ENCODE data around the gene SREBF2. TPM values are rescaled to one million over a fixed set of nuclear protein-coding genes. Genes with fewer than 3 reads are reported as not detected.

The SREBF2 gene
- total RNA-seq, 1 donor from 2014 or later = 119 TPM

- Mint-ChIP-seq H3K27ac (ENCODE audit: unreplicated experiment) (no peak overlapping the region), H3K36me3 (ENCODE audit: unreplicated experiment) (peaks cover 10% of the 10 kb centered on the region), H3K4me1 (ENCODE audit: unreplicated experiment) (peaks cover 14% of the 10 kb centered on the region), H3K27me3 (ENCODE audit: unreplicated experiment) (no peaks in the 10 kb centered on the region), H3K9me3 (ENCODE audit: unreplicated experiment) (no peaks in the 10 kb centered on the region), H3K4me3 (ENCODE audit: unreplicated experiment) (no peak overlapping the region)
- TF ChIP-seq CTCF (IDR thresholded peaks at IDR 0.05) = no peak
- no peak for DNase-seq (ENCODE audit: extremely low spot score, unreplicated experiment)
Measured at GRCh38 chr22:41805639-41806038, 27.3 kb upstream of the SREBF2 start.

- no peak for TF ChIP-seq CTCF (IDR thresholded peaks at IDR 0.05)
- no peaks in the 10 kb centered on the region for H3K4me1 Mint-ChIP-seq (ENCODE audit: unreplicated experiment)
- no peak overlapping the region for H3K27ac Mint-ChIP-seq (ENCODE audit: unreplicated experiment)
- no peak for DNase-seq (ENCODE audit: extremely low spot score, unreplicated experiment)
- H3K9me3 Mint-ChIP-seq (ENCODE audit: unreplicated experiment) = no peaks in the 10 kb centered on the region
- H3K4me3 Mint-ChIP-seq (ENCODE audit: unreplicated experiment) = no peak overlapping the region
- H3K36me3 Mint-ChIP-seq (ENCODE audit: unreplicated experiment) = peaks cover 12% of the 10 kb centered on the region
- H3K27me3 Mint-ChIP-seq (ENCODE audit: unreplicated experiment) = no peaks in the 10 kb centered on the region
Measured at GRCh38 chr22:41808400-41808799, 24.5 kb upstream of the SREBF2 start.

GRCh38 chr22:41810022-41810421 is 22.9 kb upstream of the SREBF2 start:
- no peak for DNase-seq (ENCODE audit: extremely low spot score, unreplicated experiment)
- H3K27ac Mint-ChIP-seq (ENCODE audit: unreplicated experiment) = no peak overlapping the region

GRCh38 chr22:41812805-41813545 is 19.9 kb upstream of the SREBF2 start:
- no peak overlapping the region for H3K4me3 Mint-ChIP-seq (ENCODE audit: unreplicated experiment)

More at GRCh38 chr22:41810022-41810421, 22.9 kb upstream of the SREBF2 start:
- no peaks in the 10 kb centered on the region for H3K9me3 Mint-ChIP-seq (ENCODE audit: unreplicated experiment)
- no peaks in the 10 kb centered on the region for H3K27me3 Mint-ChIP-seq (ENCODE audit: unreplicated experiment)
- H3K4me3 Mint-ChIP-seq (ENCODE audit: unreplicated experiment) = no peak overlapping the region
- no peak for TF ChIP-seq CTCF (IDR thresholded peaks at IDR 0.05)
- H3K4me1 Mint-ChIP-seq (ENCODE audit: unreplicated experiment) = no peaks in the 10 kb centered on the region
- peaks cover 12% of the 10 kb centered on the region for H3K36me3 Mint-ChIP-seq (ENCODE audit: unreplicated experiment)

More at GRCh38 chr22:41812805-41813545, 19.9 kb upstream of the SREBF2 start:
- TF ChIP-seq CTCF (IDR thresholded peaks at IDR 0.05) = no peak
- Mint-ChIP-seq H3K9me3 (ENCODE audit: unreplicated experiment) (no peaks in the 10 kb centered on the region), H3K36me3 (ENCODE audit: unreplicated experiment) (peaks cover 14% of the 10 kb centered on the region), H3K27me3 (ENCODE audit: unreplicated experiment) (no peaks in the 10 kb centered on the region), H3K4me1 (ENCODE audit: unreplicated experiment) (no peaks in the 10 kb centered on the region), H3K27ac (ENCODE audit: unreplicated experiment) (no peak overlapping the region)
- no peak for DNase-seq (ENCODE audit: extremely low spot score, unreplicated experiment)
